Measurements from ENCODE around the gene LDHA.

- TF ChIP-seq CTCF (IDR thresholded peaks at IDR 0.05; ENCODE audit: poor library complexity) = no peak
- no peak for TF ChIP-seq EZH2 (IDR thresholded peaks at IDR 0.05; ENCODE audit: borderline replicate concordance)
- TF ChIP-seq EZH2phosphoT487 (IDR thresholded peaks at IDR 0.05; ENCODE audit: low read depth, severe bottlenecking, unreplicated experiment) = no peak
Observed at GRCh38 chr11:18394275-18394927, at the start of gene LDHA.

Data from hepatocyte (in vitro differentiated cells).